ENCODE results near the gene FTO.
"Not testable (repeated sequence)": the region's sequence is repeated elsewhere in the genome, so short reads cannot be mapped to it uniquely, and the experiment has no call there.

The FTO gene

DNA sequence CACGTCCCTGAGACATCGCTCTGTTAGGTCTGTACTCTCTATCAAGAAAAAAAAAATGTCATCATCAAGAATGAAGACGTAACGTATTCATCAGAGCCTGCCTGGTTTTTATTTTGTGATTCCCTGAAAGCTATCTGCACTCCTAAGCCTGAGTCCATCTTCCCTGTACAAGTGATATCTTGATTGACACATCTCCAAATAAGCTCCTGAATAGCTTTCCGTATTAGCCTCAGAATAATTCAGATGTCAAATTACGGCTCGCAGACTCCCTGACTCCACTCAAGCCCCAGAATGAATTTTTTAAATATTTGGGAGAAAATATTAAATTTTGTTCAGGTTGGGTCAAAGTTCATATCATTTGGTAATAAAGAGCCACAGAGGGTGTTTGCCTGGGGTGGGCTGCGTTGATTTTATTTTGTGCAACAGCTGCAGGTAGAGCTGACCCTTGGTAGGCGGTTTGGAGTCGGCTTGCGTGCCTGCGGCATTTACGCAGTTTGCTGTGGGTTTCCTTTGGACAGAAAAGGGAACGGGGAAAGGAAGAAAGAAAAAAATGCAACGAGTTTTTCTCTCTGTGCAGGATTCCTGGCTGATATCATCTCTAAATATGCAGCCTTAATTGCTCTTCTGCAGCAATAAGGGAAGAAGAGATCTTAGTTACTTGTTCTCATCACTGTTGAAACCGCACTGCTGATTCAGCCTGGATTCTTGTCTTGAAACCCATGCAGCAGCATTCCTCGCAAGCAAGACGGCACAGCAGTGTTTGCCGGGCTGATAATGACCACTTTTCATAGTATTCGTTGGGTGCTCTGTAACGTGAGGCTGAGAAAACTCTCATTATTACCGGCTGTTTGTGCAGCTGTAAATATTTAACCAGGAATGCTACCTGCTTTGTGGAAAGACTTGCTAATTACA lies 467.9 kb downstream of the FTO start:
- no peak for DNase-seq

DNA sequence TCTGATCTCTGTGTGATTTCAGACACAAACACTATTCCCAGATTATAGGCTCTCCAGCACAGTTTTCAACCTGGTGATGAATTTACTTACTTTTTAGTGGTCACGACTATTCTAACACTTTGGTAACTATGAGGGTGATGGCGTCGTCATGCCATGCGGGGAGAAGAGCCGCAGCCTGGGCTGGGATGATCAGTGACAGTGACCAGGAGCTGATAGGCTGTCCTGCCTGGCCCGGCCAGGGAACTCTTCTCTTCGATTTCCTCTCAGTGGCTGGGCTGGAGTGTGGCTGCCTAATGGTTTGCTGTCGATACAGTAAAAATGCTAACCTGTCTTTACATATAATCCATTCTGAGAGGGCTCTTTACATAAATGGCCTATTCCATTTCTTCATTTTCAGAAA lies 469.5 kb downstream of the FTO start:
- no peak for DNase-seq

DNA sequence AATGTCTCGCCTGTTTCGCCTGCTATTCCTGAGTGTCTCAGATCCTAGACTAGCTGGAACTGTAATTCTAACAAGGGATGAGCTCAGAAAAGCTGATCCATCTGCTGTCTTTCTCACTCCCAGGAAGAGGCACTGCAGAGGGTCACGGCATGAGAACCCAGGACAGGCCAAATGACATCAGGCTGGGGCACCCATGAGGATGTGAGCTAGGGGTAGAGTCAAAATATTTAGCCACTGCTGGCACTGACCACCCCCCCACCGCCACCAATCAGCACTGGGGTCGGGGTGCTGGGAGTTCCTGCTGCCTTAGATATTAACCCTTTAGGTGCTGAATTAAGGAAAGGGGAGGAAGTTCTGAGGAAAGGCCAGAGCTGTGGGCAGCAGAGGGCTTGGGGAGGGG lies 470.2 kb downstream of the FTO start:
- DNase-seq: no peak

DNA sequence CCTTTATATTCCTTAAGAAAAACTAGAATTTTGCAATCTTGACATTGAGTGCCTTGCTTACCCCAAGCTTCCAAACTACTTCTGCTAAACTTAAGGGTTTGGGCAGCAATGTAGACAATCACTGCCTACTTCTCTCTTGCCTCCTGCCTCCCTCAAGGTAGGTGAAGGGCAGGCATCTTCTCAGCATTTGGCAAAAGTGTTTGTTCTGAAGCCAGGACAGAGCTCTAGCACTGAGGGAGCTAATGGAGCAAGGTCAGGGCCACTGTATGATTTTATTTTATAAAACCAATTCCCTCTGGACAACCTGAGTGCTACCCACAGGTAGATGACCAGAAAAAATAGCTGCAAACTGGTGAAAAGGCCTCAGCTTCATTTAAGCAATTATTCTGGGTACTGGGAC lies 470.8 kb downstream of the FTO start:
- no peak for DNase-seq

DNA sequence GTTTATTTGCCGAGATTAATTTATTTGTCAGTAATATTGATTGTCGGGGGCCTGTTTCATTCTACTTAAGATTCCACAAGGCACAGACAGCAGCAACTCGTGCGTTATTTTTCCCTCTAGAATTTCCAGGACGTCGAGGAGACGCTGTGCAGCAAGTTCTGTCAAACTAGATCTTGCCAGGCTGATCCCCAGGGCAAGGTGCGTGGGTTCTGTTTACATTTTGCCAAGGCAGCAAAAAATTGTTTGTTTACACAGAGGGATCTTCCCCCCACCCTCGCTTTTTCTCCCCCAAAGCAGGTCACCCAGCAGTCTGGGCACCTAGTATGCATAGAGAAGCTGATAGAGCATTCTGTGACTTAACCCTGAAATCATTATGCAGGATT lies 471.2 kb downstream of the FTO start:
- DNase-seq: no peak

DNA sequence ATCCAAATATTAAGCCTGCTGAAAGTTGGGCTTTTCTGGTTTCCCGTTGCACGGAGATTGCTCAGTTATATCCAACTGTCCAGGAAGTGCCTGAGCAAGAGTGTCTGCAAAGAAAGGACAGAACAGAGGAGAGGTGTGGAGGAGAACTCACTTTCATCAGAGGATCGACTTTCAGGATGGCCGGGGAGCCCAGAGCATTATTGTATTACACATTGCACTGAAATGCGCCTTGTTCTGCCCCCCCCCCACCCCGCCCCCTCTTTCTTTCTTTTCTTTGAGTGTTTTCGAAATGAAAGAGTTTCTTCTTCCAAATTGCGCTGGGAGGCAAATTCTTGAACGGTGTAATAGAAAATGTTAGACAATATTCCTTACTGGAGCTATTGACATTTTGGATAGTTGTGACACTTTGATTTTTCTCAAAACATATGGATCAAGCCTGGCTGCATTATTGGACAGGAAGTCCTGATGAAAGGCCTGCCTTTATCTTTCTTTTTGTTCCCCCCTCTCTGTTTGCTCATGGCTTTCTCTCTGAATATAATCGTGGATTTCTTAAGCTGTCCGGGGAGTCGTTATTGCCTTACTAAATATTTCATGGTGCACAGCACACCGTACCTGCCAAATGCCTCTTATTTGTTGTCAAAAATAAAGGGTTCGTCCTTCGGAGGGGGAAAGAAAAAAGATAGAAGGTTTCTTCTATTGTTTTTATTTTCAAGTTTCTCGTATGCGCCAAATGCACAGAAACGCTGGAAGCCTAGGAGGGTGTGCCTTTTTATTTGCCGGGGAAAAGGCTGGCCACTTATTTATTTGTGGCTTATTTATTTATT lies 471.8 kb downstream of the FTO start:
- DNase-seq: no peak

DNA sequence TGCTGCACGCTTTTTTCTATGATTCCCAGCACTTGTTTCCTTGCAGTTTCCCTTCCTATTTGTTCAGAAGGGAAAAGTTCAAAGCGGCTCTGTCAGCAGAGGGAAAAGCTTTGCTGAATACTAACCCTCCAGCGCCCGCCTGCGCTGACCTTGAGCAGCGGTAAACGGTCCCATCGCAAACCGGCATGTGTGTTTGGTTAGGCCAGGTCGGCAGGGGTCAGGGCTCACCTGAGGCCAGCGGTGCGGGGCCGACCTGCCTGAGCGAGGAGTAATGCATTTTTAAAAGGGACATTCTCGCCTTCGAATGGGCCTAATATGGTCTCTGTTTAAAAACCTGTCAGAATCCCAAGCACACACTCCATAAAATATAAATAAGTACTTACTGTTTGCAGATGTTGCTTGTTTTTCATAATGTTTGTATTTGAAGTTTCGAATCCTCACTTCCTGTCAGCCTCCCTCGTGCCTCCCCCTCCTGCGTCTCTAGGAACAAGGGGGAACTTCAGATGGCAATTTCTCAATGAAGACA lies 472.5 kb downstream of the FTO start:
- no peak for DNase-seq

DNA sequence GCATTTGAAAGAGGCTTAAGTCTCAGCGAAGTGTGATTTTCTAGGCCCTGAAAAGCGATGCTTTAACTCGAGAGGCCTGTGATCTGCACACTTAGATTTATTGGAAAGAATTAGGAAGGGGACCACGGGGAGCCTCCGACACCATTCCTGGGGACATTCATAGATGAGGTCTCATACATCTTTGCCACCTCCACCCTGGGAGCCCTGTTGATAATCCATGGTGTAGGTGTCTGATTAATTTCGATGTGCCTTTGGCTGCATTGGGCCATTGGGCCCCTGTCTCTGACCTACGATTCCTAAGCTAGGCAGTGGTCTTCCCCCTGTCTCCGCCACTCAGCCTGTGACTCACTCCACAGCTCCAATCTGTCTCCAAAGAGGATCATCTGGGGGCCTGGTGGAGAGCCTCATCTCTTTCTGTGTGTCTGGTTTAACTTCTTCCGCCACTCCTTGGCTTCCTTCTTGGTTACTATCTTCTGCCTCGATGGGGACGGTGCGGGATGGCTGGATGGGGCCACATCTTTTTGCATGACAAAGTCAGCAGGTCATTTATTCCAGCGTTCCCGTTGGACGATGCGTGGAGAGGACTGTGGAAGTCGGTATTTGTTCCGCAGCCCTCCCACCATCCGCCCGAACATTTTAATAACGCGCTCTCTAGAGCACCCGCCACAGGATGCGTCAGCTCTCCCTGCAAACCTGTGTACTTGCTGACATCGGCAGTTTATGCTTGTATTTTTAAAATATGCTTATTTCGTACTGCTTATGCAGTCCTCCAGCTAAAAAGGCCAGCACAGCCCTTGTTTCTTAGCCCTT lies 473.3 kb downstream of the FTO start:
- DNase-seq: no peak

DNA sequence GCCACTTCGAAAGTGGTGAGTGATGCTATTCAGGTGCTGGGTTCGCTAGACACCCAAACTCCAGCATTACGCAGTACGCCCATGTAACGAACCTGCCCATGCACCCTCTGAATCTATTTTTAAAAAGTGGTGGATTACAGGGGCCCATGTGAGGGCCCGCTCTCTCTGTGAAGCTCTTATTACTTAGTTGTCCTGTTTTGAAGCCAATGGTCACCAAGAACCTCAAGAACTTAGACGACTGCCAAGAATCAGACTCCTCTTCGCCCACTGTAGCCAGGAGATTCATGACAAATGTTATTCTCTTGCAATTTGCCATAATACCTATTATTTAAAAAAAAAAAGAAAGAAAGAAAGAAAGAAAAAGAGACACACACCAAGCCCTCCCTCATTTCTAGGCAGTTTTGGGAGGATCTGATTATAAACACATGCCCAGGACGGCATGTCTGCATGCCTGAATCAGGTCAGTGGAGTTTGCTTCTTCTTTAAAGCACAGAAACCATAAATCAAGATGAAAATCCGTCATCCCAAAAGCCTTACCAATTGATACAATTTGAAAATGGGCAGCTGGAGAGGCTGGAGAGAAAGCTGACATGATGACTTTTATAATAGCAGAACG lies 474.0 kb downstream of the FTO start:
- no peak for DNase-seq

DNA sequence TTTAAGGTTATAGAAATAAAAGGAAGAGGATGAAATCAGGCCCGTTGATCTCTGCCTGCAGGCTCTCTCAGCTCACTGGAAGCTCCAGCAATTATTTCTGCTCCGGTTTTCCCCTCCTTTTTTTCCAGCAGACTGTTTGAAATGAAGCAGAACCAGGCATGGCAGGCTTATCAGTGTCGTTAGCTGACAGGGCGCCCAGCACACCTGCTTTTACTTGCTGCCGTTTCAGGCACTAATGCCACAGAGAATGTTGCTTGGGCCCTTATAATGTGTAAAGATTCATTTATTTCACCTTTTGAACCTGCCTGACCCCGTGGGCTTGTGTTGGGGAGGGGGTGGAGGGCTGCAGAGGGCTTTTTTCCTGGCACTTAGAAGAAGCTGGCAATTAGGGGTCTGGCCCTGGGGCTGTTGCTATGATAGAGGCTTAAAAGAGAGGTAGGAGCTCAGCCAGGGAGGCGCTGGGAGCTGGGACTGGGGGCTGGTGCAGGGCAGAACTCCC lies 474.6 kb downstream of the FTO start:
- DNase-seq: no peak

DNA sequence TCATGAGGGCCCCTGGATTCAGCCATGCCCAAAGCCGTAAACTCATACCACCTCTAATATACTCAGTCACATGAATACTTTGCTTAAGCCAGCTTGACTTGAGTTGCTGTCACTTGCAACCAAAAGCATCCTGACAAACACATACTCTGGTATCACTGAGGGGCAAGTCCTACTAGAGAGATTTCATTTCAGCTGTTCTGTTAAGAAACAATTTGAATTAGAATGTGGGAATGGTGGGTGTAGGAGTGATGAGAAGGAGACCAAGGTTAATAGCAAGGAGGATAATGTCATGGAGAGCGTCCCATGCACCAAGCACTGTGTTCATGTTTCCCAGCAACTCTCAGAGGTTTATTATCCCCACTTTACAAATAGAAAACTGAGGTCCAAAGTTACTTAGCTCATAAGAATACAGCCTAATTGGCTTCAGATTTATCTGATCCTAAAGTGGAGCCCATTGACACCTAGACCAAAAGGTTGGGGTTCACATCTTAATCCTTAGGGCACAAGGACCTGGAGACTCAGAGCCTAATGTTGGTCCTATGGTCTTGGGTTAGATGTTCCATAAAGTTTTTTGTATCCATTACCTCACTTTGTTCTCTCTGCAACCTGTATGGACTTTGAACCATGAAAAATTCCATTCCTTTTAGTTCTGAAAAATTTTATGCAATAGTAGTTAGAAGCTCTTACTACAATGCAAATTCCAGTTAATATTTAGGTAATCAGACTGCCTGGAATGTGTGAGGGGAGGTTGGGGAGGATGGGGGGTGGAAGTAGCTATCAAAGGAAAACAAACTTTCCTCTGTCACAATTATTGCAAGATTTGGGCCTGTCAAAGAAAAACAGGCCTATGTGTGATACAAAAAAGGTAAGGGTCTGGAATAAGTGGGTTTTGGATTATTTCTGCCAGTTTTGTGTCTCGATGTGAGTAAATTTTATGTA lies 476.7 kb downstream of the FTO start:
- no peak for DNase-seq

DNA sequence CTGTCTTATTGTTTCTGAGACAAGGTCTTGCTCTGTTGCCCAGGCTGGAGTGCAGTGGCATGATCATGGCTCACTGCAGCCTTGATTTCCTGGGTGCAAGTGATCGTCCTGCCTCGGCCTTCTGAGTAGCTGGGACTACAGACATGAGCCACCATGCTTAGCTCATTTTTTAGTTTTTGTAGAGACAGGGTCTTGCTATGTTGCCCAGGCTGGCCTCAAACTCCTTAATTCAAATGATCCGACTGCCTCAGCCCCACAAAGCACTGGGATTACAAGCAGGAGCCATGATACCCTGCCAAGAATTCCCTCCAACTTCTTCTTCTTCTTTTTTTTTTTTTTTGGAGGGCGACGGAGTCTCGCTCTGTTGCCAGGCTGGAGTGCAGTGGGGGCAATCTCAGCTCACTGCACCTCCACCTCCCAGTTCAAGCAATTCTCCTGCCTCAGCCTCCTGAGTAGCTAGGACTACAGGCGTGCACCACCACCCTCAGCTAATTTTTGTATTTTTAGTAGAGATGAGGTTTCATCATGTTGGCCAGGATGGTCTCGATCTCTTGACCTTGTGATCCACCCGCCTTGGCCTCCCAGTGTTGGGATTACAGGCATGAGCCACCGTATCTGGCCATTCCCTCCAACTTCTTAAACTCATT lies 477.9 kb downstream of the FTO start:
- DNase-seq: not testable (repeated sequence)

DNA sequence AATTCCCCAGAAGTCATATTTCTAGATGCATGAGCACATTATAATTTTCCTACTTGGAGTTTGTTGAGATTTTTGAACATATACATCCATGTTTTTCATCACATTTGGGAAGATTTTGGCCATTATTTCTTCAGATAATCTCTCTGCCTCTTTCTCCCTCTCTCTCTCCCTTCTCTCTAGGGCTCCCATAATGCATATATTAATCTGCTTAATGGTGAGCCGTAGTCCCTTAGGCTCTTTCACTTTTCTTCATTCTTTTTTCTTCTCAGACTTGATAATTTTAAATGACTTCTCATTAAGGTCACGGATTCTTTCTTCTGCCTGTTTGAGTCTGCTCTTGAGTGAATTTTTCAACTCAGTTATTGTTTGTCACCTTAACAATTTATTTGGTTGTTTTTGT lies 481.1 kb downstream of the FTO start:
- DNase-seq: no peak

DNA sequence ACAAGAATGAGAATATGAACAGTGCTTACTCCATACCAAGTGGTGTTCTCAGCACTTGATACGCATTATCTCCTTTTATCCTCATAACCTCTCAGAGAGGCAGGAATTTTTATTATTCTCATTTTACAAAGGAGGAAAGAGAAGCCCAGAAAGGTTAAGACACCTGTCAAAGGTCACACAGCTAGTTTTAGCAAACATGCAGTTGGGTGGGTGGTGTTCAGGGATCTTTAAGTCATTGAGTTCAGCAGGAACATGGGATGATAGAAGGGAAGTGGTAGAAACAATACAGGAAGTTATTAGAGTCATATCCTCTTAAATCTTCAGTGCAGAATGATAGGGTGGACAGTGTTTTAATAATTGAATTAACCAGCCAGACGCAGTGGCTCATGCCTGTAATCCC lies 487.2 kb downstream of the FTO start:
- no peak for DNase-seq

DNA sequence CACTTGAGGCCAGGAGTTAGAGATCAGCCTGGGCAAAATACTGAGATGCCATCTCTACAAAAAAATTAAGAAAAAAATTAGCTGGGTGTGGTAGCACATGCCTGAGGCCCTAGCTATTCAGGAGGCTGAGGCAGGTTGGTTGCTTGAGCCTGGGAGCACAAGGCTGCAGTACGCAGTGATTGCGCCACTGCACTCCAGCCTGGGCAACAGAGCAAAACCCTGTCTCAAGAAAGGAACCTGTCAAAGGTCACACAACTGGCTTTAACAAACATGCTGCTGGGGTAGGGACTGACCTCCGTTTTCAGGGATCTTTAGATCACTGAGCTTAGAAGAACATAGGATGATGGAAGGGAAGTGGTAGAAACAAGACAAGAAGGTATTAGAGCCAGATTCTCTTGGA lies 487.6 kb downstream of the FTO start:
- DNase-seq: no peak

DNA sequence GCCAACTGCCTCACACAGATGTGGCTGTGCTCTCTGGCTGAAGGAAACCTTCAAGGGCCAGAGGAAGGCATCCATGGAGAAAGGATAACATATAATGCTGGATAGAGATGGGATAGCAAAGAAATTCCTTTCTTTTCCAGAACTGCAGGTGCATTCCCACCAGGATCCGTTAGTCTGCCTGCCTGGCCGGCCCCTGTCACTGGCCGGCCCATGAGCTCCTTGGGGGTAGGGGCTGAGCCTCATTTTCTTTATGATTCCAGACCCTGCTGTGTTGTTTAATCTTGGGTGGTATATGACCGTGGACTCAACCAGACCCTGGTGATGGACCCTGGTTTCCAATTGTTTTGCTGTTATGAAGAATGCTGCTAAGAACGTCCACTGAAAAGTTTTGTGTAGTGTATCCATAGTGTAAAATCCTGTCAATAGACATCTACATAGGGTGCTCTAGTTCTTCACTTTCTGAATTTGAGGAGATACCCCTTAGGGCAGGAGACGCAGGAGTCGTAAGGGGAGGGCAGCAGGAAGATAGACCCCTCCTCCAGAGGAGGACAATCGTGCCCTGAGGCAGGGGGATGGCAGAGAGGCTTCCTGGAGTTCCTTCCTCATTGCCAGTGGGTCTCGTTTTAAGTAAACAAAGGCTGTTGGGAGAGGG lies 489.2 kb downstream of the FTO start:
- no peak for DNase-seq

DNA sequence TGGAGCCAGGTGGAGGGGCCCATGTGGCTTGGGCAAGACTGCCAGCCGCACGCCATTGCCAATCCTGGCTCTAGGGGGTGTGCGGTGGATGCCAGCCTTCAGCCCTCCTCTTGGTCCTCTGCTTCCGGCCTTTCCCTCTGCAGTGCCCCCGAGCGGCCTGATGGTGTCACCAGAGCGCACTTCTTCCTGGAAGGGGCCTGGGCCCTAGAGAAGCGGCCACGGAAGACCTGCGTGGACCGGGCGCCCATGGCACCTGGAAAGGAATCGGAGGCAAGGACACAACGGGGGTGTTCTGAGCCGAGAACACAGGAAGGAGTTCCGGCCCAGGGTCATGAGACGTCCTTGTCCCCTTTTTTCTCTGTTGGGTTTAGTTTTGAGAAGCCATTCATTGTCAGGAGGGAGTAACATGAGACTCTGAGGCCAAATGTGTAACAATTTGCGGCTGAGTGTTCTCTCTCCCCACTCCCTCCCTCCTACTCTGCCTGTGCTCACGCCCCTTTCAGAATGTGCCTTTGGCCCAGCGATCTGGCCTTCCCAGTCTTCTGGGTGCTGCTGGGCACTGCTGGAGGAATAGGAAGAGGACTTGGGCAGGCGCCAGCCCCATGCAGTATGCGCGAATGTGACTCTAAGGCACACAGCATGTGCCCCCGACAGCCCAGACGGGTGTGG lies 489.8 kb downstream of the FTO start:
- no peak for DNase-seq

DNA sequence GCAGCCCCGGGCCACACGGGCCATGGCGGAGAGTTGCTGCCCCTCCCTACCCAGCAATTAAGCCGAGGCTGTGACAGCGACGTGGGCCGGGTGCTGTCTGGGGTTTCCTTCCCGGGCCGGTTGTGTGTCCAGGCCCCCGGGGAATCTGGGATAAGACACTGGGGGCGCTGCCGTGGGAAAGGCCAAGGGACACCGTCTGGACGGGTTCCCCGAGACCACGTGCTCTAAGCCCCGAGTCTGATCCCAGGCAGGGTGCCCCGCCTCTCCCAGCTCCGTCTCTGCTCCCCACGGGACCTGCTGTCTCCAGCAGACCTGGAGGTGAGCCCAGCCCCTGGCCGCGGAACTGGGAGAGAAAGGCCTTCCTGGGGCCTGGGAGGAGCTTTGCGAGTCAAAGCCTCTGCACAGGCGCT lies 490.4 kb downstream of the FTO start:
- no peak for DNase-seq

DNA sequence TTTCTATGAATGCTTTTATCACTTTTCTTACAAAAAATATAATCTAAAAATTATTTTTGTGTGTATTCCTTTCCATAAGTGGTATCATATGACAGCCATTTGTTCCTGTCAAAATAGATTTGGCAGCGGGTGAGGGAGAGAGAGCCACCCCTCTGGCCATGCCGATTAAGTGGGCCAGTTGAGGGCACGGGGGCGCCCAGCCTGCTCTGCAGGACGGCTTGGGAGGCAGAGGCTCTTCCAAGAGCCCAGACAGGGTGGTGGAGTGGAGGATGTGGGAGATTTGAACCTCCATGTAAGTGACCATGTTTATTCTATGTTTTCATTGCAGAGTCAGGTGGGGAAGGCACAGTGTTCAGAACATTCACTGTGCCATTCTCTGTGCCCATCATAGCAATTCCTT lies 493.8 kb downstream of the FTO start:
- no peak for DNase-seq
